Astrocyte (in vitro differentiated cells and primary cell): ENCODE data around the gene GRM2.

Source experiments
- CTCF ChIP-seq: IDR thresholded peaks from 2 replicates; pipeline ENCODE4 v1.5.1; 2011; ENCODE audit warnings: low read depth, mild to moderate bottlenecking, inconsistent platforms, low read length, moderate library complexity; ENCODE audit not compliant: insufficient read depth
- EZH2 ChIP-seq: IDR thresholded peaks from 2 replicates; pipeline ENCODE4 v1.6.1; 2012; ENCODE audit warnings: mild to moderate bottlenecking, low read length, inconsistent platforms; ENCODE audit not compliant: insufficient read depth

- TF ChIP-seq CTCF (no peak), EZH2 (no peak)
Measured at GRCh38 chr3:51676102-51676640, 30.7 kb upstream of the GRM2 start.
